ENCODE results near the gene ACTG1.

Gene ACTG1

DNA sequence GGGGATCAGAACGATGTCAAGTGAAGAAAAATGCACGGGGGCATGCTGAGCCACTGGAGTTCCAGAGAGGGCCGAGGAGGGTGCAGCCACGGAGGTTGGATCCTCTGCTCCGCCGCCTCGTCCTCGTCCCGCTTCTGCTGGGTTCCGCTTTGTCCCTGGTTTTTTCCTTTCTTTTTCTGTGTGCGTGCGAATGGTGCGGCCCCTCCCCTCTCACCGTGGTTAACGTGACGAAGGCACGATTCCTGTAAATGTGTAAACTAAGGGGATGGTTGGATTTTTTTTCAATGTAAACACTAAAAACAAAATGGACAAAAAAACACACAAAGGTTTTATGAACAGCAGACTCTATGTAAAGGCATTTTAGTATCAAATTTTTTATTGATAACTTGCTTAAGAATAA, 46.7 kb downstream of the ACTG1 start:
- H3K4me1 ChIP-seq (ENCODE audit: control insufficient read depth, insufficient read depth, low read length, poor library complexity, severe bottlenecking), result no peaks in the 10 kb centered on the region
- peaks cover 21% of the 10 kb centered on the region for H3K36me3 ChIP-seq (ENCODE audit: control insufficient read depth, insufficient read depth, low read length)
- WGBS, 2 experiments (ENCODE audit: insufficient coverage in 2 of 2), result 89 to 90% methylated on average over 10 of the region's 17 CpGs
- no peaks in the 10 kb centered on the region for H3K9me3 ChIP-seq (ENCODE audit: control insufficient read depth, low read length)
- no peak overlapping the region for H3K27ac ChIP-seq (ENCODE audit: low read depth, low read length, severe bottlenecking)
- no peak overlapping the region for H3K4me3 ChIP-seq (ENCODE audit: extremely low read depth, insufficient read depth, low read length, poor library complexity, severe bottlenecking)

DNA sequence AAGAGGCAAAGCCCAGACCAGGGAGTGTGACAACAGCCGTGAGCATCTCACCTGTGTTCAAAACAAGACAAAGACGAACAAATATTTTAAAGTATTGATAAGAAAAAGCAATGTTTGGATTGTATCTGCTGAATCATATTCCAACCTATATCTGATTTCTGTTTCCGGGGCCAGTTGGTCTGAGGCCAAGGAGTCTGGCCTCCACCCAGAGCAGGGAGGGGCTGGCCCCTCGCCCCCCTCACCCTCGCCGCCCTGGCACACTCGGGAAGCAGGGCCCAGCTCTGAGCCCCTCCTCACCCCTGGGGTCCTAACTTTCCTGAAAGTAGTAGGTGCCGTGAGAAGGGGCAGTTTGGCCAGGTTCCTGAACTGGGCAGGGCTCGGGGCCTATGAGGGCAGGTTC, 48.0 kb downstream of the ACTG1 start:
- no peaks in the 10 kb centered on the region for H3K4me1 ChIP-seq (ENCODE audit: control insufficient read depth, insufficient read depth, low read length, poor library complexity, severe bottlenecking)

GRCh38 chr17:81463506-81463905, 49.1 kb downstream of the ACTG1 start:
- Histone ChIP-seq H3K4me1 (ENCODE audit: control insufficient read depth, insufficient read depth, low read length, poor library complexity, severe bottlenecking) (no peaks in the 10 kb centered on the region), H3K27ac (ENCODE audit: low read depth, low read length, severe bottlenecking) (no peak overlapping the region), H3K4me3 (ENCODE audit: extremely low read depth, insufficient read depth, low read length, poor library complexity, severe bottlenecking) (no peak overlapping the region), H3K9me3 (ENCODE audit: control insufficient read depth, low read length) (no peaks in the 10 kb centered on the region), H3K36me3 (ENCODE audit: control insufficient read depth, insufficient read depth, low read length) (peaks cover 27% of the 10 kb centered on the region)
- WGBS, 2 experiments (ENCODE audit: insufficient coverage in 2 of 2), result 96 to 97% methylated on average over 26 to 32 of the region's 32 CpGs

More for the DNA sequence above, 48.0 kb downstream of the ACTG1 start:
- no peak overlapping the region for H3K4me3 ChIP-seq (ENCODE audit: extremely low read depth, insufficient read depth, low read length, poor library complexity, severe bottlenecking)
- H3K36me3 ChIP-seq (ENCODE audit: control insufficient read depth, insufficient read depth, low read length), result peaks cover 21% of the 10 kb centered on the region
- no peak overlapping the region for H3K27ac ChIP-seq (ENCODE audit: low read depth, low read length, severe bottlenecking)
- 80 to 98% methylated on average over 2 to 7 of the region's 9 CpGs for WGBS, 2 experiments (ENCODE audit: insufficient coverage in 2 of 2)
- H3K9me3 ChIP-seq (ENCODE audit: control insufficient read depth, low read length), result no peaks in the 10 kb centered on the region

GRCh38 chr17:81462506-81463125, 50.0 kb downstream of the ACTG1 start:
- Histone ChIP-seq H3K9me3 (ENCODE audit: control insufficient read depth, low read length) (no peaks in the 10 kb centered on the region), H3K27ac (ENCODE audit: low read depth, low read length, severe bottlenecking) (no peak overlapping the region), H3K4me1 (ENCODE audit: control insufficient read depth, insufficient read depth, low read length, poor library complexity, severe bottlenecking) (no peaks in the 10 kb centered on the region), H3K36me3 (ENCODE audit: control insufficient read depth, insufficient read depth, low read length) (peaks cover 27% of the 10 kb centered on the region), H3K4me3 (ENCODE audit: extremely low read depth, insufficient read depth, low read length, poor library complexity, severe bottlenecking) (no peak overlapping the region)
- 94 to 97% methylated on average over 29 to 33 of the region's 33 CpGs for WGBS, 2 experiments (ENCODE audit: insufficient coverage in 2 of 2)

- 95% methylated on average over 45 to 48 of the region's 50 CpGs for WGBS, 2 experiments (ENCODE audit: insufficient coverage in 2 of 2)
- Histone ChIP-seq H3K36me3 (ENCODE audit: control insufficient read depth, insufficient read depth, low read length) (peaks cover 27% of the 10 kb centered on the region), H3K4me3 (ENCODE audit: extremely low read depth, insufficient read depth, low read length, poor library complexity, severe bottlenecking) (no peak overlapping the region), H3K27ac (ENCODE audit: low read depth, low read length, severe bottlenecking) (no peak overlapping the region), H3K4me1 (ENCODE audit: control insufficient read depth, insufficient read depth, low read length, poor library complexity, severe bottlenecking) (peaks cover 6% of the 10 kb centered on the region), H3K9me3 (ENCODE audit: control insufficient read depth, low read length) (no peaks in the 10 kb centered on the region)
Observed at GRCh38 chr17:81461607-81462500, 50.7 kb downstream of the ACTG1 start.

DNA sequence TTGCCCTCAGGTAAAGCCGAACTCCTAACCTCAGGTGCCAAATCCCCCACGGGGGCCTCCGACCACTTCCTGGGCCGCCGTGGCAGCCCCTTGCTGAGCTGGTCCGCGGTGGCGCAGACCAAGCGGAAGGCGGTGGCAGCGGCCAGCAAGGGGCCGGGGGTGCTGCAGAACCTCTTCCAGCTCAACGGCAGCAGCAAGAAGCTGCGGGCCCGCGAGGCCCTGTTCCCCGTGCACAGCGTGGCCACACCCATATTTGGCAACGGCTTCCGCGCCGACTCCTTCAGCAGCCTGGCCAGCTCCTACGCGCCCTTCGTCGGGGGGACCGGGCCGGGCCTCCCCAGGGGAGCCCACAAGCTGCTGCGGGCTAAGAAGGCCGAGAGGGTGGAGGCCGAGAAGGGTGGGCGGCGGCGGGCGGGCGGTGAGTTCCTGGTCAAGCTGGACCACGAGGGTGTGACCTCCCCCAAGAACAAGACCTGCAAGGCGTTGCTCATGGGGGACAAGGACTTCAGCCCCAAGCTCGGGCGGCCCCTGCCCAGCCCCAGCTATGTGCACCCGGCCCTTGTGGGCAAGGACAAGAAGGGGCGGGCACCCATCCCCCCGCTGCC, 51.6 kb downstream of the ACTG1 start:
- 96 to 97% methylated on average over 28 to 43 of the region's 43 CpGs for WGBS, 2 experiments (ENCODE audit: insufficient coverage in 2 of 2)
- Histone ChIP-seq H3K4me1 (ENCODE audit: control insufficient read depth, insufficient read depth, low read length, poor library complexity, severe bottlenecking) (peaks cover 15% of the 10 kb centered on the region), H3K4me3 (ENCODE audit: extremely low read depth, insufficient read depth, low read length, poor library complexity, severe bottlenecking) (no peak overlapping the region), H3K27ac (ENCODE audit: low read depth, low read length, severe bottlenecking) (no peak overlapping the region), H3K9me3 (ENCODE audit: control insufficient read depth, low read length) (no peaks in the 10 kb centered on the region), H3K36me3 (ENCODE audit: control insufficient read depth, insufficient read depth, low read length) (peaks cover 27% of the 10 kb centered on the region)

All from mesodermal cell (in vitro differentiated cells).